HEK293T (cell line): ENCODE data around the gene ULK3.

Experiments
- BHLHE40 ChIP-seq: fragments of 450-650 bp; IDR thresholded peaks from 2 replicates; pipeline ENCODE4 v1.6.1; 2016; ENCODE audit warnings: mild to moderate bottlenecking, moderate library complexity, borderline replicate concordance
- FOXM1 ChIP-seq: fragments of 450-650 bp; IDR thresholded peaks from 2 replicates; pipeline ENCODE4 v1.6.1; 2017; ENCODE audit warnings: mild to moderate bottlenecking, borderline replicate concordance
- HDGF ChIP-seq: fragments of 450-650 bp; IDR thresholded peaks from 2 replicates; pipeline ENCODE4 v1.6.1; 2017; ENCODE audit warnings: antibody characterized with exemption, borderline replicate concordance

GRCh38 chr15:74790080-74790916 is 52.7 kb downstream of the ULK3 start:
- TF ChIP-seq HDGF: no peak
- no peak for TF ChIP-seq BHLHE40
- TF ChIP-seq FOXM1: no peak
